Sigmoid colon (tissue), 7 donors: ENCODE measurements around the gene H3-3A. TPM values are rescaled to one million over a fixed set of nuclear protein-coding genes. Genes with fewer than 3 reads are reported as not detected.

Source experiments
- DNase-seq: peaks from one replicate; pipeline ENCODE4 v3.0.0-alpha.2; 2019
- H3K27ac ChIP-seq, 4 donors: fragments of 200-600 bp; sonication (generic); one replicate each; pipeline ENCODE4 v1.5.1; 2016 to 2019; ENCODE audit warnings: mild to moderate bottlenecking in 1 of 4
- H3K27me3 ChIP-seq, 3 donors: fragments of 200-600 bp; sonication (generic); one replicate each; pipeline ENCODE4 v1.5.1; 2019; ENCODE audit warnings: mild to moderate bottlenecking in 1 of 3
- H3K36me3 ChIP-seq, 4 donors: fragments of 200-600 bp; sonication (generic); one replicate each; pipeline ENCODE4 v1.5.1; 2016 to 2019
- H3K4me1 ChIP-seq, 4 donors: fragments of 200-600 bp; sonication (generic); one replicate each; pipeline ENCODE4 v1.5.1; 2017 to 2019
- H3K4me3 ChIP-seq, 4 donors: fragments of 200-600 bp; sonication (generic); one replicate each; pipeline ENCODE4 v1.5.1; 2017 to 2019; ENCODE audit warnings: mild to moderate bottlenecking in 2 of 4, moderate library complexity in 1 of 4
- H3K9me3 ChIP-seq, 4 donors: fragments of 200-600 bp in 3 of 4; sonication (generic) in 3 of 4; one replicate each; pipeline versions ENCODE4 v1.5.1 to v1.6.1; 2013 to 2019
- CTCF ChIP-seq, 4 experiments: fragments of 450-650 bp in 3 of 4; fragments of 200-600 bp in 1 of 4; IDR thresholded peaks; one replicate each; pipeline ENCODE4 v1.5.1; 2016 to 2019; ENCODE audit warnings: antibody characterized with exemption in 4 of 4, mild to moderate bottlenecking in 3 of 4, moderate library complexity in 2 of 4
- EP300 ChIP-seq, 4 donors: sonication (generic); formaldehyde crosslinking; IDR thresholded peaks; one replicate each; pipeline ENCODE4 v1.6.1; 2017; ENCODE audit warnings: antibody characterized with exemption in 4 of 4
- POLR2A ChIP-seq, 2 donors: fragments of 450-650 bp; IDR thresholded peaks; one replicate each; pipeline ENCODE4 v1.6.1; 2016; ENCODE audit warnings: antibody characterized with exemption in 2 of 2, mild to moderate bottlenecking in 2 of 2, moderate library complexity in 2 of 2
- POLR2AphosphoS5 ChIP-seq, 4 donors: sonication (generic); formaldehyde crosslinking; IDR thresholded peaks; one replicate each; pipeline ENCODE4 v1.6.1; 2017; ENCODE audit warnings: antibody characterized with exemption in 4 of 4
- WGBS, 2 donors: extraction: QIAGEN DNeasy Blood & Tissue Kit; methylation state at CpG; one replicate each; pipeline ENCODE4 v1.1.7; 2013; 5-methylcytosine and 5-hydroxymethylcytosine counted together
- intact Hi-C: fragments of 100-400 bp; cut with DNase I; formaldehyde crosslinking; loops from one replicate; pipeline ENCODE4 v1.15.1; 2023
- polyA plus RNA-seq, 3 donors: library from polyadenylated mRNA; stranded (reverse); fragments of 200-250 nt; gene quantifications; one replicate each; pipeline ENCODE4 v1.2.3, GENCODE V29; 2013
- total RNA-seq, 4 donors: library from RNA; depleted of rRNA; stranded (reverse); fragments of >200 nt; gene quantifications; one replicate each; pipeline ENCODE4 v1.1.0, GENCODE V29; 2016
- donor health status: healthy with polysubstance abuse.
- donor health status: Bipolar disorder and iron deficiency.
- donor health status: healthy.

Gene H3-3A
- total and polyA plus RNA-seq, 7 donors, result 320 to 2,184 (median 452) TPM

GRCh38 chr1:226111098-226111882, 48.8 kb downstream of the H3-3A start:
- no peak for DNase-seq

GRCh38 chr1:226111883-226112261, 49.4 kb downstream of the H3-3A start:
- Histone ChIP-seq H3K4me1 (peaks cover 0 to 28% (median 20%) of the 10 kb centered on the region in 4 donors), H3K27ac (peak overlapping the region in 2 of 4 donors; percentile 98 to 99), H3K4me3 (no peak overlapping the region), H3K27me3 (no peaks in the 10 kb centered on the region), H3K9me3 (no peaks in the 10 kb centered on the region), H3K36me3 (no peaks in the 10 kb centered on the region)
- intact Hi-C loops, result loop anchor here (2.0 kb wide), 2 partner anchors 27 to 47 kb away; no protein-coding TSS in a partner anchor
- WGBS, 2 donors, result 65 to 67% methylated on average over 7 of the region's 7 CpGs
- DNase-seq, result no peak
- TF ChIP-seq EP300 (IDR thresholded peaks at IDR 0.05) (no peak), CTCF (IDR thresholded peaks at IDR 0.05) (no peak), POLR2AphosphoS5 (IDR thresholded peaks at IDR 0.05) (no peak), POLR2A (IDR thresholded peaks at IDR 0.05) (no peak)

More at GRCh38 chr1:226111098-226111882, 48.8 kb downstream of the H3-3A start:
- intact Hi-C loops, result loop anchor here (2.0 kb wide), 2 partner anchors 26 to 46 kb away; no protein-coding TSS in a partner anchor
- 47% methylated on average over 11 of the region's 11 CpGs for WGBS, 2 donors
- peaks cover 0 to 28% (median 20%) of the 10 kb centered on the region in 4 donors for H3K4me1 ChIP-seq
- H3K27ac ChIP-seq, result peak overlapping the region; percentile 90 to 99 (median 98)
- TF ChIP-seq POLR2AphosphoS5 (IDR thresholded peaks at IDR 0.05) (no peak), CTCF (IDR thresholded peaks at IDR 0.05) (no peak), EP300 (IDR thresholded peaks at IDR 0.05) (no peak), POLR2A (IDR thresholded peaks at IDR 0.05) (no peak)
- H3K27me3 ChIP-seq, result no peaks in the 10 kb centered on the region
- no peaks in the 10 kb centered on the region for H3K36me3 ChIP-seq
- H3K9me3 ChIP-seq, result no peaks in the 10 kb centered on the region
- H3K4me3 ChIP-seq, result peak overlapping the region; percentile 50 to 91 (median 78)

- Histone ChIP-seq H3K36me3 (no peaks in the 10 kb centered on the region), H3K9me3 (no peaks in the 10 kb centered on the region), H3K27me3 (no peaks in the 10 kb centered on the region), H3K4me1 (peaks cover 0 to 28% (median 20%) of the 10 kb centered on the region in 4 donors), H3K4me3 (no peak overlapping the region), H3K27ac (no peak overlapping the region)
- intact Hi-C loops, result no loop called here
- WGBS, 2 donors, result 89 to 94% methylated on average over 3 of the region's 3 CpGs
- no peak for DNase-seq
- TF ChIP-seq POLR2AphosphoS5 (IDR thresholded peaks at IDR 0.05) (no peak), EP300 (IDR thresholded peaks at IDR 0.05) (no peak), CTCF (IDR thresholded peaks at IDR 0.05) (no peak), POLR2A (IDR thresholded peaks at IDR 0.05) (no peak)
These were observed 50.1 kb downstream of the H3-3A start for GRCh38 chr1:226112626-226113025.

GRCh38 chr1:226116673-226117072, 54.2 kb downstream of the H3-3A start:
- WGBS, 2 donors, result 54 to 76% methylated on average over 3 of the region's 3 CpGs
- Histone ChIP-seq H3K9me3 (no peaks in the 10 kb centered on the region), H3K36me3 (no peaks in the 10 kb centered on the region), H3K4me3 (no peak overlapping the region), H3K27me3 (no peaks in the 10 kb centered on the region), H3K4me1 (peaks cover 0 to 11% (median 7%) of the 10 kb centered on the region in 4 donors), H3K27ac (no peak overlapping the region)
- intact Hi-C loops, result no loop called here
- TF ChIP-seq POLR2AphosphoS5 (IDR thresholded peaks at IDR 0.05) (no peak), CTCF (IDR thresholded peaks at IDR 0.05) (no peak), POLR2A (IDR thresholded peaks at IDR 0.05) (no peak), EP300 (IDR thresholded peaks at IDR 0.05) (no peak)
- DNase-seq, result no peak
